Stimulated activated CD4-positive, alpha-beta T cell treated with anti-CD3 and anti-CD28 coated beads, TNF-alpha, amount 100 ng/mL, for 24 hours (primary cell): Measurements from ENCODE around the gene CYYR1.

Experiments
- DNase-seq, 3 experiments: peaks; one replicate each; pipeline ENCODE4 v3.0.0-alpha.2; 2020; ENCODE audit warnings: low read depth in 3 of 3

CYYR1 gene

GRCh38 chr21:26553898-26554297 is 19.2 kb downstream of the CYYR1 start:
- DNase-seq: no peak

DNA sequence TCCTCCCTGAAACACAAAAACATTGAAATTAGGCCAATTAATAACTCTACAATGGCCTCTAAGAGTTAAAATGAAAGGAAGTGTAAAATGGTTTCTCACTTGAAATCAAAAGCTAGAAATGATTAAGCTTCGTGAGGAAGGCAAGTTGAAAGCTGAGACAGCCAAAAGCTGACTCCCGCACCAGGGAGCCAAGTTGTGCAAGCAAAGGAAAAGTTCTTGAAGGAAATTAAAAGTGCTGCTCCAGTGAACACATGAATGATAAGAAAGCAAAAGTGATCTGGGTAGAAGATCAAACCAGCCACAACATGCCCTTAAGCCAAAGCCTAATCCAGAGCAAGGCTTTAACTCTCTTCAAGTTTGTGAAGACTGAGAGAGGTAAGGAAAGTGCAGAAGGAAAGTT is 22.8 kb downstream of the CYYR1 start:
- no peak for DNase-seq

- DNase-seq: no peak
Observed at GRCh38 chr21:26546446-26547097, 26.5 kb downstream of the CYYR1 start.

GRCh38 chr21:26544201-26544775 is 28.8 kb downstream of the CYYR1 start:
- DNase-seq: no peak

DNA sequence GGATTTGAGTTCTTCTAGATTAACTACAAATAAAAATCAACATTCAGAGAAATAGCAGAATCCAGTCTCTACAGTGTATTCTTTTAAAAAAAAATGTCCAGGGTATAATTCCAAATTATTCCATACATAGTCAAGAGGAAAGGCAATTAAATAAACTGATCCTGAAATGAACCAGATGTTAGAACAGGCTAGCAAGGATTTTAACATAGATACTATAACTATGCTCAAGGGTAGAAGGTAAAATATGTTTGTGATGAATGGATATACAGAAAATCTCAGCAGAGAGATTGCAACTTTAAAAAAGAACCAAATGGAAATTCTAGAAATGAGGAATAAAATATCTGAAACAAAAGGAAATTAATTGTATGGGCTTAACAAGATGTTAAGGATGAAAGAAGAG is 32.4 kb downstream of the CYYR1 start:
- DNase-seq: no peak

- no peak for DNase-seq
Observed at GRCh38 chr21:26539566-26539965, 33.5 kb downstream of the CYYR1 start.

DNA sequence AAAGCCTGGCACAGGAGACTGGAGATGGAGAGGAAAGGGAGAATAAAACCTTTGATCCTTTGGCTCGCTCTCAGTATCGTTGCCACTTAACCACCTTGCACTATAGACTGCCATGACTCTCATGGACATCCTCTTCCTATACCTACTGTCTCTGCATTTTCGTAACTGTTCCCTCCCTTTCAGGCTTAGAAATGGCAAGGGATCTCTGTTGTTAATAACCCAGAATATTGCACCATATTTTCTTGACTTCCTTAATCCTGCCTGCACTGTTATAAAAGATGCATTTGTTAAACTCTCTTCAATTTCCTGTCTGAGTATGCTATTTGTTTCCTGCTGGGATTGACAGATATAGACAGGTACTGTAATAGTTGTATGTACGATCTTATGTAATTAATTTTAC is 38.6 kb downstream of the CYYR1 start:
- DNase-seq: no peak

GRCh38 chr21:26532208-26532607 is 40.9 kb downstream of the CYYR1 start:
- DNase-seq: no peak

DNA sequence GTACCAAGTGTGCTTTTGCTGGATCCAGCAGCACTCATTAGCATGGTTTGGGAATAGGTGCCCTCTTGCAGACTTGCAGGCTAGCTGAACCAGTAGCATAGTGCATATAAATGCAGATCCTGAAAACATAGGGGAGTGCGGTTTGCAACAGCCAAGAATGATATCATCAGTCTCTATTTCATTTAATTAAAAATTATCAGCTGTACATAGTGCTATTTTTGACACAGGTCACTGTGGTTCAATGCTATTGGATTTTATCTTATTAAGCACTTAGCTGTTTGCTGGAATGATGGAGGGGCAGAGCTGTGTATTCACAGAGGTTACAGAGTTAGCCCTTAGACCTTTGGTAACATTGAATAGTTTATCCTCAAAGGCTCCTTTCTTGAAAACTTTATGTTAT is 43.6 kb downstream of the CYYR1 start:
- no peak for DNase-seq

GRCh38 chr21:26528882-26529281 is 44.2 kb downstream of the CYYR1 start:
- no peak for DNase-seq

DNA sequence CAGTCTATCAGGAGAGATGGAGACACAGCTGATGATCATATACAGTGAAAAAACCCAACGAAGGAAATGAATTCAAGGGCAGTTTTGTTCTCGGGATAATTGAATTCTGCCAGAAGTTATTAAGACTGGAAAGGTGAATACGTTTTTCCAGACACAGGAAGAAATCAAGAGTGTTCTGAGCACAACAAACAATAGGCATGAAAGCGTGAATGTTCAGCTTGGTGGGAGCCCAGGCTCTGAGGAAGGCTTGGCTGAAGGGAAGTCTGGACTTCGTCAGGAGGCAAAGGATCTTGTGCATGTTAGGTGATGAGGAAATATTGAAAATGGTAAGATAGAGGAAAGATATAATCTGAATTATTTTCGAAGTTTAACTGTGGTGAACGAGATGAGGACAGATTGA is 50.4 kb downstream of the CYYR1 start:
- DNase-seq: no peak

GRCh38 chr21:26519142-26519541 is 53.9 kb downstream of the CYYR1 start:
- no peak for DNase-seq

DNA sequence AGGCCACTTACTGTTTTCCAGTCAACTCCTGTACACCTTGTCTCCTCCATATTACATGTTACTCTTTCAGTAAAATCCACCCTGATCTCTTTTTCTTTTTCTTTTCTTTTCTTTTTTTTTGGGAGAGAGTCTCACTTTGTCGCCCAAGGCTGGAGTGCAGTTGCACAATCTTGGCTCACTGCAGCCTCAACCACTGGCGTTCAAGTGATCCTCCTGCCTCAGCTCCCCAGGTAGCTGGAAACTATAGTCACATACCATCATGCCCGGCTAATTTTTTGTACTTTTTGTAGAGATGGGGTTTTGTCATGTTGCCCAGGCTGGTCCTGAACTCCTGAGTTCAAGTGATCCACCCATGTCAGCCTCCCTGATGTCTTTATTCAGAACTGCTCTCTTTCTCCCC is 57.8 kb downstream of the CYYR1 start:
- DNase-seq: no peak

- DNase-seq: no peak
Observed at GRCh38 chr21:26513212-26513611, 59.9 kb downstream of the CYYR1 start.

DNA sequence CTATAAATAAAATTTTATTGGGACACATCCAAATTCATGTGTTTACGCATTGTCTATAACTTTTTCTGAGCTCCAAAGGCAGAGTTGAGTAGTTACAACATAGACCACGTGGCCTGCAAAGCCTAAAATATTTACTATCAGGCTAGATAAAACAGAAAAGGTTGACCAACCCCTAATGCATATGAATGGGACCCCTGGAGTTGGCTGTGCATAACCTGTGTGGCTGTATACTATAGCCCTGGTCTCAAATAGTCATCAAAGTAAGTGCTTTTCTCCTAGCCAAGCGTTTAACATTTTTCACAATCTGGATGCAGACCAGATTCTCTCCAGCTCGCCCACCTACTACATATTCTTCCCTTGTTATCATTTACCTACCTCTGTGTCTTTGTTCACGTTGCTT is 60.4 kb downstream of the CYYR1 start:
- DNase-seq: no peak

- no peak for DNase-seq
Observed at GRCh38 chr21:26508903-26509302, 64.2 kb downstream of the CYYR1 start.

GRCh38 chr21:26506956-26507355 is 66.1 kb downstream of the CYYR1 start:
- DNase-seq: no peak

GRCh38 chr21:26505211-26505610 is 67.9 kb downstream of the CYYR1 start:
- no peak for DNase-seq

DNA sequence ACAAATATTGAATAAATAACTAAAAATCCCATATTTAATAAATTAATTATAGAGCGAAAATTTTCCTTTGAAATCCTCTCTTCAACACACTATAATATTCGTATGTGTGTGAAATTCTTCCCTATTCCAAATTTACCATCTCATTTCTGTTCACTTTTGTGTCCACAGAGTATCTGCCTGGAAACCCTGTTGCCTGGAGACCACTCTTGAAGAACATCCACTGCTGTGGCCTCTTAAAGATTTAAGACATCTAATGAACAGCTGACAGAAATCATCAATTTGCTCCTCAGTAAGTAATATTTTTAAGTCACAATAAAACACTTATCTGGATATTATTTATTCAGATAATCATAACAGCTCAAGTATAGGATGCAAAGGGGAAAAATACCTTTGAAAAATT is 69.7 kb downstream of the CYYR1 start:
- no peak for DNase-seq

DNA sequence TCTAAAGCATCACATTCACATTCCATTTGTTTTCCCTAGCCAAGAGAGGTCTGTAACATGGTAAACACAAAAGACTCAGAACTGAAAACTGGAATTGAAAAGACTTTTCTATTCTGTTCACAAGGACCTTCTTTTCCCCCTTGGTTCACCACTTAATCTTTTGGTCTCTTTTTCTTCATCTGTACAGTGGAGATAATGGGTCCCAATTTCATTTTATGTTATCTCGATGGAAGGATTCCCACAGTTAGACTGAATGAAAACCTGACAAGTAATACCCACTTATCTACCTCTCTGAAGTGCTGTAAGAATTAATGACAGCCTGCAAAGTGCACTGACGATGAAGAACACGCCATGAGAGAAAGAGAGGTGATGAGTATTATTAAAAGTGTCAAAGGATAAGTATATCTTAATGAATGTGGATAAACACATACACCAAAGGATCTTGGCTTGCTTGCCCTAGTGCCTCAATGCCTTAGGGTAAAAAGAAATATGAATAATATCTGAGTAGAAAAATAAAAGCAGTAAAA is 71.5 kb downstream of the CYYR1 start:
- DNase-seq: no peak

GRCh38 chr21:26499495-26499894 is 73.6 kb downstream of the CYYR1 start:
- no peak for DNase-seq

- DNase-seq: no peak
Observed at GRCh38 chr21:26495283-26495849, 77.7 kb downstream of the CYYR1 start.

DNA sequence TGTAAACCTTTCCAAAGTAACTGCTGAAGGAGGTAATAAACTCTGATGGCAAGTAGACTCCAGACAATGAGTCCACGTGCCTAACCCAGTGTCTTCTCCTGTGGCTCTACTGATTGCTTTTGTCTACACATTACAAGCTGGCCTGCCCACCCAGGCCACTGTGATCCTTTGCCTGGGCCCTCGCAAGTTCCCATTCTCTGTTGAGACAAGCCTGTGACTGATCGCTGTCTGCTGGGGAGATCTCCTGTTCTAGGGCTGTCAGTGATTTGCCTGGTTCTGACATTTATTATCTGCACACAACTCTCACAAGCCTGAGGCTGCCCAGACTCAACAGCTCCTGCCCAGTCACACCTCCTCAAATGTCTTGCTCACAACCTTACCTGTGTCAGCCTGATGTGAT is 81.4 kb downstream of the CYYR1 start:
- DNase-seq: no peak
